ENCODE data around the gene CFAP299.
A peak's percentile ranks its signal among the peaks of the same experiment; 100 is the strongest.

CFAP299 gene

GRCh38 chr4:80465736-80466135, 130.2 kb downstream of the CFAP299 start:
- no peaks in the 10 kb centered on the region for H3F3A ChIP-seq (ENCODE audit: insufficient read depth, low read length)
- H3K9me2 ChIP-seq (ENCODE audit: low read depth, low read length), result no peaks in the 10 kb centered on the region

GRCh38 chr4:80466618-80467017, 131.1 kb downstream of the CFAP299 start:
- no peak overlapping the region for H2AFZ ChIP-seq (ENCODE audit: low read length)
- H3K4me2 ChIP-seq (ENCODE audit: low read length), result no peak overlapping the region
- H3K4me1 ChIP-seq (ENCODE audit: insufficient read depth, low read length, severe bottlenecking), result peaks cover 41% of the 10 kb centered on the region
- H4K20me1 ChIP-seq (ENCODE audit: insufficient read depth, low read length), result no peaks in the 10 kb centered on the region
- no peaks in the 10 kb centered on the region for H3F3A ChIP-seq (ENCODE audit: insufficient read depth, low read length)
- H3K36me3 ChIP-seq (ENCODE audit: insufficient read depth, low read length), result no peaks in the 10 kb centered on the region
- no peak overlapping the region for H3K9ac ChIP-seq (ENCODE audit: low read length)
- H3K79me2 ChIP-seq (ENCODE audit: insufficient read depth, low read length), result no peaks in the 10 kb centered on the region
- H3K27ac ChIP-seq (ENCODE audit: low read depth, low read length, poor library complexity, severe bottlenecking), result peak overlapping the region; percentile 11
- H3K4me3 ChIP-seq (ENCODE audit: low read depth, low read length, poor library complexity, severe bottlenecking), result no peak overlapping the region
- no peaks in the 10 kb centered on the region for H3K9me3 ChIP-seq (ENCODE audit: low read length)
- no peaks in the 10 kb centered on the region for H3K27me3 ChIP-seq (ENCODE audit: insufficient read depth, low read length)
- TF ChIP-seq EZH2 (IDR thresholded peaks at IDR 0.05; ENCODE audit: borderline replicate concordance, low read length), result no peak
- H3K9me2 ChIP-seq (ENCODE audit: low read depth, low read length), result no peaks in the 10 kb centered on the region

More at GRCh38 chr4:80465736-80466135, 130.2 kb downstream of the CFAP299 start:
- H3K4me1 ChIP-seq (ENCODE audit: insufficient read depth, low read length, severe bottlenecking), result peaks cover 34% of the 10 kb centered on the region
- H3K9me3 ChIP-seq (ENCODE audit: low read length), result no peaks in the 10 kb centered on the region
- no peaks in the 10 kb centered on the region for H3K79me2 ChIP-seq (ENCODE audit: insufficient read depth, low read length)
- no peak overlapping the region for H3K27ac ChIP-seq (ENCODE audit: low read depth, low read length, poor library complexity, severe bottlenecking)
- no peaks in the 10 kb centered on the region for H4K20me1 ChIP-seq (ENCODE audit: insufficient read depth, low read length)
- TF ChIP-seq EZH2 (IDR thresholded peaks at IDR 0.05; ENCODE audit: borderline replicate concordance, low read length), result no peak
- no peak for TF ChIP-seq CTCF (IDR thresholded peaks at IDR 0.05; ENCODE audit: low read length)
- H3K9ac ChIP-seq (ENCODE audit: low read length), result no peak overlapping the region
- H3K4me3 ChIP-seq (ENCODE audit: low read depth, low read length, poor library complexity, severe bottlenecking), result no peak overlapping the region
- 0 out of 2 replicates have a peak overlapping the region, but pooled peaks have one; percentile 3 for H2AFZ ChIP-seq (ENCODE audit: low read length)
- H3K4me2 ChIP-seq (ENCODE audit: low read length), result no peak overlapping the region
- H3K27me3 ChIP-seq (ENCODE audit: insufficient read depth, low read length), result no peaks in the 10 kb centered on the region
- no peaks in the 10 kb centered on the region for H3K36me3 ChIP-seq (ENCODE audit: insufficient read depth, low read length)

- Histone ChIP-seq H3K9me2 (ENCODE audit: low read depth, low read length) (no peaks in the 10 kb centered on the region), H3K9me3 (ENCODE audit: low read length) (no peaks in the 10 kb centered on the region), H3K36me3 (ENCODE audit: insufficient read depth, low read length) (no peaks in the 10 kb centered on the region), H3K79me2 (ENCODE audit: insufficient read depth, low read length) (no peaks in the 10 kb centered on the region), H3K4me3 (ENCODE audit: low read depth, low read length, poor library complexity, severe bottlenecking) (peak overlapping the region; percentile 40), H3K4me1 (ENCODE audit: insufficient read depth, low read length, severe bottlenecking) (peaks cover 44% of the 10 kb centered on the region), H3F3A (ENCODE audit: insufficient read depth, low read length) (no peaks in the 10 kb centered on the region), H2AFZ (ENCODE audit: low read length) (peak overlapping the region; percentile 44; the same call in 1 of the 2 replicates), H3K27ac (ENCODE audit: low read depth, low read length, poor library complexity, severe bottlenecking) (peak overlapping the region; percentile 97), H3K27me3 (ENCODE audit: insufficient read depth, low read length) (no peaks in the 10 kb centered on the region), H4K20me1 (ENCODE audit: insufficient read depth, low read length) (no peaks in the 10 kb centered on the region), H3K9ac (ENCODE audit: low read length) (peak overlapping the region; percentile 67), H3K4me2 (ENCODE audit: low read length) (peak overlapping the region; percentile 67)
- no peak; the same call in 1 of the 2 replicates for TF ChIP-seq CTCF (IDR thresholded peaks at IDR 0.05; ENCODE audit: low read length)
- no peak for TF ChIP-seq EZH2 (IDR thresholded peaks at IDR 0.05; ENCODE audit: borderline replicate concordance, low read length)
These were observed 136.2 kb downstream of the CFAP299 start for GRCh38 chr4:80471756-80472155.

- no peaks in the 10 kb centered on the region for H3F3A ChIP-seq (ENCODE audit: insufficient read depth, low read length)
- TF ChIP-seq EZH2 (IDR thresholded peaks at IDR 0.05; ENCODE audit: borderline replicate concordance, low read length) (no peak), CTCF (IDR thresholded peaks at IDR 0.05; ENCODE audit: low read length) (no peak)
These were observed 139.7 kb downstream of the CFAP299 start for GRCh38 chr4:80475236-80475635.

More at GRCh38 chr4:80475236-80475635, 139.7 kb downstream of the CFAP299 start:
- Histone ChIP-seq H3K4me1 (ENCODE audit: insufficient read depth, low read length, severe bottlenecking) (peaks cover 29% of the 10 kb centered on the region), H3K9ac (ENCODE audit: low read length) (no peak overlapping the region), H3K36me3 (ENCODE audit: insufficient read depth, low read length) (no peaks in the 10 kb centered on the region), H3K9me2 (ENCODE audit: low read depth, low read length) (no peaks in the 10 kb centered on the region), H3K79me2 (ENCODE audit: insufficient read depth, low read length) (no peaks in the 10 kb centered on the region), H3K27me3 (ENCODE audit: insufficient read depth, low read length) (no peaks in the 10 kb centered on the region), H2AFZ (ENCODE audit: low read length) (no peak overlapping the region), H3K9me3 (ENCODE audit: low read length) (no peaks in the 10 kb centered on the region), H4K20me1 (ENCODE audit: insufficient read depth, low read length) (no peaks in the 10 kb centered on the region), H3K4me3 (ENCODE audit: low read depth, low read length, poor library complexity, severe bottlenecking) (no peak overlapping the region), H3K4me2 (ENCODE audit: low read length) (no peak overlapping the region), H3K27ac (ENCODE audit: low read depth, low read length, poor library complexity, severe bottlenecking) (peak overlapping the region; percentile 30)
